HL-60 (cell line): Measurements from ENCODE around the gene RNASE7.
"Not testable (repeated sequence)": the region's sequence is repeated elsewhere in the genome, so short reads cannot be mapped to it uniquely, and the experiment has no call there.

Source experiments
- DNase-seq, 2 experiments: peaks; one replicate each; pipeline ENCODE4 v3.0.0-alpha.2; 2010 to 2020; ENCODE audit warnings: low read depth in 1 of 2, low spot score in 1 of 2
- H3K27ac ChIP-seq: fragments of 250-450 bp; sonication (Bioruptor Pico); replicated peaks from 2 replicates; pipeline ENCODE4 v1.5.1; 2020; ENCODE audit warnings: mild to moderate bottlenecking, moderate library complexity
- H3K27me3 ChIP-seq: fragments of 250-450 bp; sonication (Bioruptor Pico); 2 replicates; pipeline ENCODE4 v1.5.1; 2021; ENCODE audit warnings: mild to moderate bottlenecking, moderate library complexity; ENCODE audit not compliant: insufficient read depth, poor library complexity, severe bottlenecking
- H3K4me3 ChIP-seq: replicated peaks from 2 replicates; pipeline ENCODE4 v1.5.1; 2011; ENCODE audit warnings: mild to moderate bottlenecking, control low read depth, low read length; ENCODE audit not compliant: insufficient read depth
- CTCF ChIP-seq: IDR thresholded peaks from one replicate; pipeline ENCODE4 v1.5.1; 2011; ENCODE audit warnings: low read length, control low read depth, inconsistent platforms; ENCODE audit not compliant: insufficient read depth
- GABPA ChIP-seq: IDR thresholded peaks from 2 replicates; pipeline ENCODE4 v1.6.1; 2012; ENCODE audit warnings: low read depth
- POLR2AphosphoS5 ChIP-seq: IDR thresholded peaks from 2 replicates; pipeline ENCODE4 v1.6.1; 2012; ENCODE audit warnings: low read depth
- REST ChIP-seq: IDR thresholded peaks from 2 replicates; pipeline ENCODE4 v1.6.1; 2012; ENCODE audit warnings: low read depth; ENCODE audit not compliant: insufficient replicate concordance
- SPI1 ChIP-seq: IDR thresholded peaks from 2 replicates; pipeline ENCODE4 v1.6.1; 2012; ENCODE audit warnings: low read depth, mild to moderate bottlenecking, borderline replicate concordance

RNASE7 gene

GRCh38 chr14:21001218-21001617 is 40.9 kb upstream of the RNASE7 start:
- H3K27me3 ChIP-seq, result no peaks in the 10 kb centered on the region
- H3K27ac ChIP-seq, result no peak overlapping the region
- no peak overlapping the region for H3K4me3 ChIP-seq
- no peak for DNase-seq
- TF ChIP-seq SPI1, result no peak

GRCh38 chr14:21003788-21004346 is 38.3 kb upstream of the RNASE7 start:
- Histone ChIP-seq H3K27ac (no peak overlapping the region), H3K4me3 (no peak overlapping the region), H3K27me3 (no peaks in the 10 kb centered on the region)
- DNase-seq, result no peak
- TF ChIP-seq CTCF (no peak), SPI1 (no peak), GABPA (no peak), POLR2AphosphoS5 (no peak), REST (no peak)

GRCh38 chr14:21009721-21010120 is 32.4 kb upstream of the RNASE7 start:
- H3K4me3 ChIP-seq, H3K27ac ChIP-seq, H3K27me3 ChIP-seq, DNase-seq: not testable (repeated sequence)

DNA sequence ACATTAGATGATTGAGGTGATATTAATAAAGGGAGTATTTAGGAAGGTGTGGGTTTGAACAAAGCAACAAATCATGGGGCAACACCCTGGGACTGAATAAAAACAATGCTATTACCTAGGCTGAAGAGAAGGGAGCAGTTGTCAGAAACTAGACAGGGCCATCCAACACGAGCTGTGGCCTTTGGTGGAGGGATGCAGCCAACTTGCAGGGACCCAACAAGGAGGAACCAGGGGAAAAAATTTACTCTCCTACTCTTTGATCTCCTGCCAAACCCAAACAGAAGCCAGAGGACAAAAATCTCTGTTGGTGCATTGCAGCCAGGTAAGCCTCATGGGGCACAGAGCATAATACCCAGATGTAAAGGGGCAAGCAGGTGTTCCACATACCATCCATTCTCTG is 31.0 kb upstream of the RNASE7 start:
- H3K27ac ChIP-seq, result no peak overlapping the region

More for the DNA sequence above, 31.0 kb upstream of the RNASE7 start:
- Histone ChIP-seq H3K27me3 (no peaks in the 10 kb centered on the region), H3K4me3 (no peak overlapping the region)
- no peak for DNase-seq
- TF ChIP-seq CTCF (no peak), POLR2AphosphoS5 (no peak), SPI1 (no peak), GABPA (no peak), REST (no peak)
